Keratinocyte (primary cell): Measurements from ENCODE around the gene DLEC1.

Experiments used
- EZH2 ChIP-seq: IDR thresholded peaks from one replicate; pipeline ENCODE4 v1.6.1; 2012; ENCODE audit warnings: inconsistent platforms, mild to moderate bottlenecking, low read length, moderate library complexity
- TF ChIP-seq, protein P1 (sequence below), 3 experiments: IDR thresholded peaks in 1 of 3; conservative IDR thresholded peaks in 1 of 3; optimal IDR thresholded peaks in 1 of 3; 2 replicates in 2 of 3; 3 replicates in 1 of 3; pipeline versions ENCODE3 to v1.5.1; 2011; ENCODE audit warnings: low read length in 3 of 3, mild to moderate bottlenecking in 3 of 3, moderate library complexity in 2 of 3, control low read depth in 1 of 3, inconsistent platforms in 1 of 3; ENCODE audit not compliant: insufficient read depth in 2 of 3; ENCODE audit errors: extremely low read depth in 1 of 3

DNA sequence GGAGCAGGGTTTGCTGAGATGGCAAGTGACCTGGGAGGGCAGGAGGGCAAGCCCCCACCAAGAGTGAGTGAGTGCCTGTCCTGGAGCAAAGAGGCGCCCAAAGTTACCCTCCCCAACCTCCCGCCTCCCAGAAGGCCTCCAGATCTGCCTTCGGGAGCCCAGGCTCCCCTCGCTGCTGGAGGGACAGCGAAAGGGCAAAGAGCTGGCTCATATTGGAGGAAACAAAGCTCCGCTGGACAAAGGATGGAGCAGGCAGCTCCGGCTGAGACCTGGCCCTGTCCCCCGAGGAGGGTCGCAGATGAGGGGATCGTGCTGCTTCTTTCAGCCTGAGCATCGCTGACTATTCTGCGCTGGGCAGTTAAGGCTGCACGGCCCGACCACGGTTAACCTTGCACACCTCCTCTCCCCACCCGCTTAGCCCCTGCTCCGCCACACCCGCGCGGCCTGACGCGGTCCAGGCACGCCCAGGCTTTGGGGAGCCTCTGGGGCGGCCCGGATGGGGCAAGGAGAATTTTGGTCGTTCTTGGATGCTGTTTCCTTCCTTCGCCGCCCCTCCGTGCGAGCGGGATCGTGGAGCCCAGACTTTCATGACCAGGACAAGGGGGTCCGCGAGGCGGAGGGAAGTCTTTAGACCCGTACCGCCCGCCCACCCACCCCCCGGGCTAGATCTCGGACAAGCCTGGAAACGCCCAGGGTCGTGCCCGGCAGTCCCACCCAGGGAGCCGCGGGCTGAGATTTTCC, 10.2 kb upstream of the DLEC1 start:
- TF ChIP-seq EZH2 = no peak
- TF ChIP-seq, protein P1, sequence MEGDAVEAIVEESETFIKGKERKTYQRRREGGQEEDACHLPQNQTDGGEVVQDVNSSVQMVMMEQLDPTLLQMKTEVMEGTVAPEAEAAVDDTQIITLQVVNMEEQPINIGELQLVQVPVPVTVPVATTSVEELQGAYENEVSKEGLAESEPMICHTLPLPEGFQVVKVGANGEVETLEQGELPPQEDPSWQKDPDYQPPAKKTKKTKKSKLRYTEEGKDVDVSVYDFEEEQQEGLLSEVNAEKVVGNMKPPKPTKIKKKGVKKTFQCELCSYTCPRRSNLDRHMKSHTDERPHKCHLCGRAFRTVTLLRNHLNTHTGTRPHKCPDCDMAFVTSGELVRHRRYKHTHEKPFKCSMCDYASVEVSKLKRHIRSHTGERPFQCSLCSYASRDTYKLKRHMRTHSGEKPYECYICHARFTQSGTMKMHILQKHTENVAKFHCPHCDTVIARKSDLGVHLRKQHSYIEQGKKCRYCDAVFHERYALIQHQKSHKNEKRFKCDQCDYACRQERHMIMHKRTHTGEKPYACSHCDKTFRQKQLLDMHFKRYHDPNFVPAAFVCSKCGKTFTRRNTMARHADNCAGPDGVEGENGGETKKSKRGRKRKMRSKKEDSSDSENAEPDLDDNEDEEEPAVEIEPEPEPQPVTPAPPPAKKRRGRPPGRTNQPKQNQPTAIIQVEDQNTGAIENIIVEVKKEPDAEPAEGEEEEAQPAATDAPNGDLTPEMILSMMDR (optimal IDR thresholded peaks at IDR 0.05 in 1 of 3, IDR thresholded peaks at IDR 0.05 in 1 of 3, conservative IDR thresholded peaks at IDR 0.05 in 1 of 3; ENCODE audit: extremely low read depth in 1 of 3, insufficient read depth in 2 of 3, low read length in 3 of 3) = no peak
